Large intestine (tissue), 3 donors: ENCODE results near the gene NLRP14. TPM values are rescaled to one million over a fixed set of nuclear protein-coding genes. Genes with fewer than 3 reads are reported as not detected.

Experiments
- DNase-seq, 2 donors: peaks; one replicate each; pipeline versions ENCODE4 v3.0.0 to v3.0.0-alpha.2; 2013
- H3K27ac ChIP-seq: one replicate; pipeline ENCODE4 v1.5.1; 2013; ENCODE audit warnings: low read length
- H3K27me3 ChIP-seq: 2 replicates; pipeline ENCODE4 v1.6.1; 2013; ENCODE audit warnings: low read length; ENCODE audit not compliant: control insufficient read depth, insufficient read depth
- H3K36me3 ChIP-seq: 2 replicates; pipeline ENCODE4 v1.6.1; 2013; ENCODE audit warnings: low read length; ENCODE audit not compliant: control insufficient read depth, insufficient read depth
- H3K4me1 ChIP-seq: one replicate; pipeline ENCODE4 v1.6.1; 2013; ENCODE audit warnings: low read length; ENCODE audit not compliant: control insufficient read depth, insufficient read depth
- H3K4me3 ChIP-seq: one replicate; pipeline ENCODE4 v1.5.1; 2013; ENCODE audit warnings: low read length
- H3K9me3 ChIP-seq: one replicate; pipeline ENCODE4 v1.6.1; 2013; ENCODE audit warnings: mild to moderate bottlenecking, low read depth, low read length, moderate library complexity; ENCODE audit not compliant: control insufficient read depth
- WGBS: methylation state at CpG from one replicate; pipeline ENCODE4 v1.1.5; 2013; ENCODE audit warnings: low lambda C conversion rate; ENCODE audit not compliant: insufficient coverage; 5-methylcytosine and 5-hydroxymethylcytosine counted together
- polyA plus RNA-seq: library from polyadenylated mRNA; unstranded; fragments of 120-200 nt; gene quantifications from one replicate; pipeline ENCODE4 v1.2.1, GENCODE V29; 2013

NLRP14 gene
- polyA plus RNA-seq, 1 donor, result 0.82 TPM

GRCh38 chr11:7056828-7057513 lies 36.7 kb downstream of the NLRP14 start:
- no peaks in the 10 kb centered on the region for H3K27me3 ChIP-seq
- 83% methylated on average over 3 of the region's 6 CpGs for WGBS
- no peak overlapping the region for H3K4me3 ChIP-seq

GRCh38 chr11:7057641-7058040 lies 37.4 kb downstream of the NLRP14 start:
- no peak overlapping the region for H3K27ac ChIP-seq
- no peaks in the 10 kb centered on the region for H3K9me3 ChIP-seq
- 40% methylated on average over 1 of the region's 2 CpGs for WGBS
- H3K36me3 ChIP-seq, result no peaks in the 10 kb centered on the region
- no peaks in the 10 kb centered on the region for H3K4me1 ChIP-seq
- H3K4me3 ChIP-seq, result no peak overlapping the region
- no peaks in the 10 kb centered on the region for H3K27me3 ChIP-seq
- DNase-seq, result no peak

More at GRCh38 chr11:7056828-7057513, 36.7 kb downstream of the NLRP14 start:
- Histone ChIP-seq H3K9me3 (no peaks in the 10 kb centered on the region), H3K36me3 (no peaks in the 10 kb centered on the region), H3K27ac (no peak overlapping the region), H3K4me1 (no peaks in the 10 kb centered on the region)
- no peak for DNase-seq

GRCh38 chr11:7060868-7061267 lies 40.6 kb downstream of the NLRP14 start:
- Histone ChIP-seq H3K36me3 (no peaks in the 10 kb centered on the region), H3K27me3 (no peaks in the 10 kb centered on the region), H3K4me1 (no peaks in the 10 kb centered on the region), H3K27ac (no peak overlapping the region), H3K9me3 (no peaks in the 10 kb centered on the region), H3K4me3 (no peak overlapping the region)
- DNase-seq, result peak in 1 of 2 donors; percentile 9
- WGBS, result no CpG with 5 or more reads among the region's 1 CpG

- H3K4me3 ChIP-seq, result no peak overlapping the region
- WGBS, result 100% methylated on average over 1 of the region's 2 CpGs
- DNase-seq, result no peak
- no peak overlapping the region for H3K27ac ChIP-seq
- no peaks in the 10 kb centered on the region for H3K27me3 ChIP-seq
- no peaks in the 10 kb centered on the region for H3K4me1 ChIP-seq
- no peaks in the 10 kb centered on the region for H3K9me3 ChIP-seq
- H3K36me3 ChIP-seq, result no peaks in the 10 kb centered on the region
Observed at GRCh38 chr11:7062534-7062933, 42.3 kb downstream of the NLRP14 start.

GRCh38 chr11:7072401-7073028 lies 52.2 kb downstream of the NLRP14 start:
- peak; percentile 86 to 95 for DNase-seq
- Histone ChIP-seq H3K36me3 (no peaks in the 10 kb centered on the region), H3K4me1 (peaks cover 27% of the 10 kb centered on the region), H3K4me3 (no peak overlapping the region), H3K27me3 (no peaks in the 10 kb centered on the region), H3K9me3 (peaks cover 2% of the 10 kb centered on the region), H3K27ac (peak overlapping the region; percentile 91)
- no CpG with 5 or more reads among the region's 4 CpGs for WGBS

- Histone ChIP-seq H3K4me1 (peaks cover 26% of the 10 kb centered on the region), H3K36me3 (no peaks in the 10 kb centered on the region), H3K9me3 (peaks cover 2% of the 10 kb centered on the region), H3K4me3 (no peak overlapping the region), H3K27ac (no peak overlapping the region), H3K27me3 (no peaks in the 10 kb centered on the region)
- WGBS, result no CpG with 5 or more reads among the region's 16 CpGs
- no peak for DNase-seq
Observed at GRCh38 chr11:7077101-7077500, 56.8 kb downstream of the NLRP14 start.

- H3K36me3 ChIP-seq, result no peaks in the 10 kb centered on the region
- WGBS, result 50% methylated on average over 2 of the region's 7 CpGs
- H3K4me1 ChIP-seq, result peaks cover 4% of the 10 kb centered on the region
- no peaks in the 10 kb centered on the region for H3K27me3 ChIP-seq
- no peak overlapping the region for H3K4me3 ChIP-seq
- DNase-seq, result no peak
- peaks cover 2% of the 10 kb centered on the region for H3K9me3 ChIP-seq
- H3K27ac ChIP-seq, result no peak overlapping the region
Observed at GRCh38 chr11:7079545-7080135, 59.4 kb downstream of the NLRP14 start.

- no CpG with 5 or more reads among the region's 4 CpGs for WGBS
Observed at GRCh38 chr11:7080900-7081299, 60.6 kb downstream of the NLRP14 start.

GRCh38 chr11:7081441-7081840 lies 61.2 kb downstream of the NLRP14 start:
- H3K4me3 ChIP-seq, result no peak overlapping the region
- no CpG with 5 or more reads among the region's 1 CpG for WGBS
- no peak overlapping the region for H3K27ac ChIP-seq
- H3K27me3 ChIP-seq, result no peaks in the 10 kb centered on the region
- no peak for DNase-seq
- no peaks in the 10 kb centered on the region for H3K36me3 ChIP-seq
- no peaks in the 10 kb centered on the region for H3K4me1 ChIP-seq
- peaks cover 2% of the 10 kb centered on the region for H3K9me3 ChIP-seq

More at GRCh38 chr11:7080900-7081299, 60.6 kb downstream of the NLRP14 start:
- Histone ChIP-seq H3K4me3 (no peak overlapping the region), H3K9me3 (peaks cover 2% of the 10 kb centered on the region), H3K27me3 (no peaks in the 10 kb centered on the region), H3K36me3 (no peaks in the 10 kb centered on the region), H3K27ac (no peak overlapping the region), H3K4me1 (no peaks in the 10 kb centered on the region)
- DNase-seq, result no peak

GRCh38 chr11:7088921-7089320 lies 68.6 kb downstream of the NLRP14 start, which contains the start of gene RBMXL2:
Gene RBMXL2, plus strand, starts transcription at chr11:7088998. Its CDS starts 123 bp downstream, at chr11:7089121.
- Histone ChIP-seq H3K4me1 (no peaks in the 10 kb centered on the region), H3K36me3 (no peaks in the 10 kb centered on the region), H3K4me3 (no peak within 1 kb of the TSS), H3K27ac (no peak within 1 kb of the TSS), H3K27me3 (peaks cover 11% of the 10 kb centered on the region), H3K9me3 (peaks cover 14% of the 10 kb centered on the region)
- no peak for DNase-seq
- no CpG with 5 or more reads among the region's 45 CpGs for WGBS
